HCT116 (cell line): ENCODE results near the gene PEX11A. TPM values are rescaled to one million over a fixed set of nuclear protein-coding genes. Genes with fewer than 3 reads are reported as not detected.

ENCODE experiments used
- ATAC-seq: fragments of 200-7000 bp; cut with Tn5 transposase; 2 replicates; pipeline ENCODE4 v1.9.1; 2020; ENCODE audit warnings: mild to moderate bottlenecking, moderate library complexity
- BruUV-seq: library from RNA; stranded (reverse); fragments of 400-500 nt; replicated peaks from 2 replicates; lab custom pipeline; 2021; lab: Mats Ljungman, UMichigan
- CTCF ChIA-PET: fragments of 300-600 bp; sonication (Branson Sonifier 250); formaldehyde crosslinking; loops from one replicate; lab custom pipeline; 2021; ENCODE audit warnings: antibody characterized with exemption; lab: Charles Lee
- POLR2A ChIA-PET: fragments of 300-600, 350-600 bp; sonication (Branson Sonifier 250); formaldehyde crosslinking; loops from one replicate; lab custom pipeline; 2021; ENCODE audit warnings: antibody characterized with exemption; lab: Charles Lee
- RAD21 ChIA-PET, 2 experiments: fragments of 300-600 bp; sonication (Branson Sonifier 250); formaldehyde crosslinking; loops; one replicate each; lab custom pipeline; 2023; ENCODE audit warnings: low total read pairs in 2 of 2; ENCODE audit not compliant: uncharacterized antibody in 2 of 2, unreplicated experiment in 2 of 2, low non-redundant PET in 1 of 2; lab: Charles Lee
- DNase-seq: peaks from one replicate; pipeline ENCODE4 v3.0.0-alpha.2; 2010; ENCODE audit warnings: low read depth, low spot score
- H2AFZ ChIP-seq: fragments of 200-600 bp; shearing (Covaris generic), sonication (generic); 2 replicates; pipeline ENCODE4 v1.6.1; 2017; ENCODE audit warnings: low read depth, mixed run types, mixed read lengths, antibody characterized with exemption, low read length; ENCODE audit not compliant: poor library complexity, severe bottlenecking
- H3K27ac ChIP-seq: 2 replicates; pipeline ENCODE4 v1.5.1; 2012; ENCODE audit warnings: low read depth, low read length
- H3K27me3 ChIP-seq: fragments of 200-600 bp; sonication (generic); 2 replicates; pipeline ENCODE4 v1.6.1; 2016; ENCODE audit warnings: mixed run types, low read length, mixed read lengths; ENCODE audit not compliant: insufficient read depth
- H3K36me3 ChIP-seq, 2 experiments: fragments of 200-500 bp in 1 of 2; fragments of 200-600 bp in 1 of 2; sonication (Bioruptor generic) in 1 of 2; sonication (generic) in 1 of 2; 2 replicates each; pipeline versions ENCODE4 v1.5.1 to v1.6.1; 2014 to 2016; ENCODE audit warnings: low read length in 2 of 2, inconsistent platforms in 1 of 2, mixed read lengths in 1 of 2, mixed run types in 1 of 2; ENCODE audit not compliant: insufficient read depth in 2 of 2, control insufficient read depth in 1 of 2
- H3K4me1 ChIP-seq, 2 experiments: fragments of 200-600 bp in 1 of 2; sonication (generic) in 1 of 2; 2 replicates each; pipeline versions ENCODE4 v1.5.1 to v1.6.1; 2012 to 2017; ENCODE audit warnings: low read length in 2 of 2, inconsistent platforms in 1 of 2, mild to moderate bottlenecking in 1 of 2, mixed read lengths in 1 of 2, mixed run types in 1 of 2, moderate library complexity in 1 of 2; ENCODE audit not compliant: insufficient read depth in 2 of 2, control insufficient read depth in 1 of 2
- H3K4me2 ChIP-seq: fragments of 200-600 bp; sonication (generic); 2 replicates; pipeline ENCODE4 v1.6.1; 2017; ENCODE audit warnings: mixed run types, low read length, mixed read lengths
- H3K4me3 ChIP-seq, 2 experiments: fragments of 200-600 bp in 1 of 2; sonication (generic) in 1 of 2; replicated peaks in 1 of 2; 2 replicates each; pipeline ENCODE4 v1.5.1; 2011 to 2016; ENCODE audit warnings: low read length in 2 of 2, control low read depth in 1 of 2, low read depth in 1 of 2, mild to moderate bottlenecking in 1 of 2, mixed read lengths in 1 of 2, mixed run types in 1 of 2
- H3K79me2 ChIP-seq: fragments of 200-600 bp; sonication (generic); 2 replicates; pipeline ENCODE4 v1.6.1; 2017; ENCODE audit warnings: mild to moderate bottlenecking, mixed run types, low read length, moderate library complexity, mixed read lengths; ENCODE audit not compliant: insufficient read depth
- H3K9ac ChIP-seq: fragments of 200-600 bp; sonication (generic); 2 replicates; pipeline ENCODE4 v1.6.1; 2016; ENCODE audit warnings: low read length, mixed read lengths
- H3K9me2 ChIP-seq: fragments of 200-600 bp; sonication (generic), shearing (Covaris generic); 2 replicates; pipeline ENCODE4 v1.6.1; 2017; ENCODE audit warnings: mixed run types, mild to moderate bottlenecking, moderate library complexity; ENCODE audit not compliant: insufficient read depth
- H3K9me3 ChIP-seq, 2 experiments: fragments of 200-500 bp in 1 of 2; fragments of 200-600 bp in 1 of 2; sonication (Bioruptor generic) in 1 of 2; sonication (generic) in 1 of 2; 2 replicates each; pipeline ENCODE4 v1.6.1; 2014 to 2017; ENCODE audit warnings: low read length in 2 of 2, mixed read lengths in 2 of 2, inconsistent platforms in 1 of 2, low read depth in 1 of 2, mild to moderate bottlenecking in 1 of 2, mixed run types in 1 of 2, moderate library complexity in 1 of 2; ENCODE audit not compliant: control insufficient read depth in 1 of 2, insufficient read depth in 1 of 2
- H4K20me1 ChIP-seq: fragments of 200-600 bp; sonication (generic), shearing (Covaris generic); 2 replicates; pipeline ENCODE4 v1.6.1; 2017; ENCODE audit warnings: mixed run types, mild to moderate bottlenecking, moderate library complexity; ENCODE audit not compliant: insufficient read depth
- ELF1 ChIP-seq: IDR thresholded peaks from 2 replicates; pipeline ENCODE4 v1.6.1; 2012; ENCODE audit warnings: low read depth, borderline replicate concordance
- EZH2phosphoT487 ChIP-seq: fragments of 200-600 bp; IDR thresholded peaks from 2 replicates; pipeline ENCODE4 v1.6.1; 2018; ENCODE audit warnings: antibody characterized with exemption, borderline replicate concordance
- JUND ChIP-seq: IDR thresholded peaks from 2 replicates; pipeline ENCODE4 v1.6.1; 2012
- MAX ChIP-seq: IDR thresholded peaks from 2 replicates; pipeline ENCODE4 v1.6.1; 2012
- SP1 ChIP-seq: IDR thresholded peaks from 2 replicates; pipeline ENCODE4 v1.6.1; 2012; ENCODE audit warnings: low read depth
- SRF ChIP-seq: IDR thresholded peaks from 2 replicates; pipeline ENCODE4 v1.6.1; 2012; ENCODE audit warnings: low read depth
- YY1 ChIP-seq: IDR thresholded peaks from 2 replicates; pipeline ENCODE4 v1.6.1; 2011; ENCODE audit warnings: low read length, low read depth, moderate library complexity, mild to moderate bottlenecking; ENCODE audit not compliant: insufficient replicate concordance; ENCODE audit errors: extremely low read depth
- intact Hi-C: fragments of 100-400 bp; cut with micrococcal nuclease; formaldehyde crosslinking; loops from 2 replicates; pipeline ENCODE4 v1.10.0; 2022
- total RNA-seq: library from RNA; stranded (reverse); gene quantifications from one replicate; pipeline ENCODE4 v1.2.1, GENCODE V29; 2021; ENCODE audit not compliant: unreplicated experiment
- TF ChIP-seq, protein P1 (sequence below): IDR thresholded peaks from 2 replicates; pipeline ENCODE4 v1.6.1; 2011; ENCODE audit warnings: mild to moderate bottlenecking, low read length, moderate library complexity; ENCODE audit not compliant: insufficient replicate concordance; ENCODE audit errors: extremely low read depth

PEX11A gene
- total RNA-seq, 1 experiment from 2014 or later, result 7.1 TPM

- Histone ChIP-seq H3K4me1 (no peaks in the 10 kb centered on the region), H3K4me3 (no peak overlapping the region), H3K36me3 (no peaks in the 10 kb centered on the region), H4K20me1 (no peaks in the 10 kb centered on the region), H3K4me2 (no peak overlapping the region), H3K27ac (no peak overlapping the region), H2AFZ (no peak overlapping the region), H3K9ac (no peak overlapping the region), H3K27me3 (no peaks in the 10 kb centered on the region), H3K9me2 (no peaks in the 10 kb centered on the region), H3K79me2 (no peaks in the 10 kb centered on the region), H3K9me3 (peaks cover 0 to 4% of the 10 kb centered on the region in 2 experiments; a peak in 1 of 4 replicates)
- DNase-seq (no peak), ATAC-seq (no peak)
- ChIA-PET CTCF (interaction anchor here (0.9 kb wide), 1 partner anchor 12 kb away, joined by 7 read pairs; no protein-coding TSS in a partner anchor), POLR2A (no interaction called here), RAD21 (no interaction called here)
- no TSS peak for BruUV-seq
- intact Hi-C loops, result no loop called here
- TF ChIP-seq SP1 (no peak), MAX (no peak), EZH2phosphoT487 (no peak), JUND (no peak), YY1 (no peak), ELF1 (no peak)
- TF ChIP-seq, protein P1, sequence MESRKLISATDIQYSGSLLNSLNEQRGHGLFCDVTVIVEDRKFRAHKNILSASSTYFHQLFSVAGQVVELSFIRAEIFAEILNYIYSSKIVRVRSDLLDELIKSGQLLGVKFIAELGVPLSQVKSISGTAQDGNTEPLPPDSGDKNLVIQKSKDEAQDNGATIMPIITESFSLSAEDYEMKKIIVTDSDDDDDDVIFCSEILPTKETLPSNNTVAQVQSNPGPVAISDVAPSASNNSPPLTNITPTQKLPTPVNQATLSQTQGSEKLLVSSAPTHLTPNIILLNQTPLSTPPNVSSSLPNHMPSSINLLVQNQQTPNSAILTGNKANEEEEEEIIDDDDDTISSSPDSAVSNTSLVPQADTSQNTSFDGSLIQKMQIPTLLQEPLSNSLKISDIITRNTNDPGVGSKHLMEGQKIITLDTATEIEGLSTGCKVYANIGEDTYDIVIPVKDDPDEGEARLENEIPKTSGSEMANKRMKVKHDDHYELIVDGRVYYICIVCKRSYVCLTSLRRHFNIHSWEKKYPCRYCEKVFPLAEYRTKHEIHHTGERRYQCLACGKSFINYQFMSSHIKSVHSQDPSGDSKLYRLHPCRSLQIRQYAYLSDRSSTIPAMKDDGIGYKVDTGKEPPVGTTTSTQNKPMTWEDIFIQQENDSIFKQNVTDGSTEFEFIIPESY, result no peak
Measured at GRCh38 chr15:89728254-89728653, 37.7 kb upstream of the PEX11A start.

DNA sequence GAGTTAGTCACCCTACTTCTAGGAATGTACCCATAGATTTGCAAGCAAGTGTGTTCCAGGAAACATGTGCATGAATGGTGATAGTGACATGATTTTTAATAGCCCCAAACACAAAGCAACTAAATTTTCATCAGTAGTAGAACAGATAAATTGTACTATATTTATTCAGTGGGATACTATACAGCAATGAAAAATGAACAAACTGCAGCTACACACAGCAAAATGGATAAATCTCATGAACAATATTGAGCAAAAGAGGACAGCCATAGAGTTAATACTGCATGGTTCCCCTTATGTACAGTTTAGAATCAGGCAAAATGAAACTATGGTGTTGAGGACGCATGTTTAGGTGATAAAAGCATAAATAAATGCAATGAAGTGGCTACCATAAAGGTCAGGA is 34.5 kb upstream of the PEX11A start:
- Histone ChIP-seq H2AFZ (no peak overlapping the region), H4K20me1 (no peaks in the 10 kb centered on the region), H3K4me3 (no peak overlapping the region), H3K27ac (no peak overlapping the region), H3K79me2 (no peaks in the 10 kb centered on the region), H3K4me1 (no peaks in the 10 kb centered on the region), H3K9me2 (no peaks in the 10 kb centered on the region), H3K4me2 (no peak overlapping the region), H3K9me3 (peaks cover 0 to 4% of the 10 kb centered on the region in 2 experiments; a peak in 1 of 4 replicates), H3K27me3 (no peaks in the 10 kb centered on the region), H3K9ac (no peak overlapping the region), H3K36me3 (no peaks in the 10 kb centered on the region)
- RAD21 ChIA-PET, result no interaction called here
- ATAC-seq (no peak), DNase-seq (no peak)
- CTCF ChIA-PET, result no interaction called here
- TF ChIP-seq SRF (no peak), JUND (no peak)
- no TSS peak for BruUV-seq
- POLR2A ChIA-PET, result no interaction called here
- intact Hi-C loops, result no loop called here
